Activated naive CD8-positive, alpha-beta T cell (primary cell): ENCODE results near the gene CYTH4.
"Not testable (repeated sequence)": the region's sequence is repeated elsewhere in the genome, so short reads cannot be mapped to it uniquely, and the experiment has no call there.

Experiments
- H3K27ac Mint-ChIP-seq: one replicate; pipeline ENCODE4 v1.8.0; 2021; ENCODE audit warnings: mixed read lengths
- H3K27me3 Mint-ChIP-seq: one replicate; pipeline ENCODE4 v1.8.0; 2021; ENCODE audit warnings: mixed read lengths
- H3K36me3 Mint-ChIP-seq: one replicate; pipeline ENCODE4 v1.8.0; 2021; ENCODE audit warnings: mixed read lengths
- H3K4me1 Mint-ChIP-seq: one replicate; pipeline ENCODE4 v1.8.0; 2021; ENCODE audit warnings: low read depth, mixed read lengths
- H3K4me3 Mint-ChIP-seq: one replicate; pipeline ENCODE4 v1.8.0; 2021; ENCODE audit warnings: mild to moderate bottlenecking, mixed read lengths
- H3K9me3 Mint-ChIP-seq: one replicate; pipeline ENCODE4 v1.8.0; 2021; ENCODE audit warnings: low read depth, mixed read lengths

The CYTH4 gene

DNA sequence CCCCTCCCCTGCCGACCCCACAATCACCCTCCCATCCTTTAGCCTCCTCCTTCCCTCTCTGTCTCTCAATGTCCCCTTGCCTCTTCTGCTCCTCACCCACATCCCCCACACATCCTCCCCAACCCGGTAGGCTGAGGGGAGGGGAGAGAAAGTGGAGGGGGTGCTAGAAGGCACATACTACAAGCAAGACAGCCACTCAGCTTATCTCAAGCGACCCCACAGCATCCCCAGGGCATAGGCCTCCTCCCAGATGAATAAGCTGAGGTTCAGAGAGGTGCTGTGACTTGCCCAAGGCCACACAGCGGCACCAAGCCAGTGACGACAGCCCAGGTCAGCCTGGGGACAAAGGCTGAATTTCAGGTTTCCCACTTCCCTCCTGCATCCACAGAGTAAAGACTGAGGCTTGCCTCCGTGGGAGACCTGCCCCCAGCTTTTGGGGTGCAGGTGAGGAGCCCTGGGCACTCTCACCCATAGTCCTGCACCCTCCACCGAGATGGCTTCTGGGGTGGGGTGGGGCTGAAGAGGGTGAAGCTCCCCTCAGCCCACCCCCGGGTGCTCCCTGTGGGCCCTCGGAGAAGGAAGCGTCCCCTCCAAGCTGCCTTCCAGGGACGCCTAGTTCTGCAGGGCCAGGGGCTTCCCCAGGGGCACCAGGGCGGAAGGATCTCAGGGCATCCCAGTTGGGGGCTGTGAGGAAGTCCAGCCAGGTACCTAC, 38.8 kb upstream of the CYTH4 start:
- Mint-ChIP-seq H3K27me3 (no peaks in the 10 kb centered on the region), H3K27ac (peak overlapping the region; percentile 96), H3K9me3 (no peaks in the 10 kb centered on the region), H3K4me1 (peaks cover 52% of the 10 kb centered on the region), H3K4me3 (peak overlapping the region; percentile 97), H3K36me3 (peaks cover 12% of the 10 kb centered on the region)

DNA sequence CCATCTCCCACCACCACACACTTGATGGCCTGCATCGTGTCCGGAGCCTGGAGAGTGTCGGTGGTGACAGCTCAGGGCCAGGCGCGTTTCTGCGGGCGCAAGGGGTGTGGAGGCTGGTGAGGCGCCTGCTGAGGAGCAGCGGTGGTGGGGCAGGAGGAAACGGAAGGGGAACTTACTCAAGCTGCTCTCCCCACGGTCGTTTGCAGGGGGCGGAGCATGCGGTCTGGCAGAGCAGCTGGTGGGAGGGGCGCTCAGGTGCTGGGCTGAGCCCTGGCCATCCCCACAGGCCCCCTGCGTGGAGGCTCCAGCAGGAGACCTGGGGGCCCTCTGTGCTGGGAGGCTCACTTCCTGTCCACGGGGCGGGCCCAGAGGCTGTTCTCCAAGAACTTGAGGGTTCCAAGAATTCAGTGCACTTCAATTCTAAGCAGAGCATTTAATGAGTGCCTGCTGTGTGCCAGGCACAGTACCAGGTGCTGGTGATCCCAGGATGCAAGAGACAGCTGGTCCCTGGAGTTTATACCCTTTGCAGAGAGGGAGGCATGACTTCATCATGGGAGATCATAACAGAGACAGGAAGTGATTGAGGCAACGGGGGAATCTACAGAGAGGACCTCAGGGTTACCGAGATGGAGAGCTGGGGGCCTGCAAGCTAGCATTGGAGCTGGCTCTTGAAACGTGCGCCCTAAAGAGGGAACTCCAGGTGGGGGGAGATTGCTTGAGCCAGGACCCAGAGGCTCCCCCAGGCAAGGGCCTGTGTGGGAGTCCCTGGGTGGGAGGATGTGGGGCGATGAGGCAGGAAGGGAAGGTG, 38.0 kb upstream of the CYTH4 start, which contains the start of gene RAC2:
Gene RAC2, minus strand, starts transcription at position 156 of the 808 bp plus-strand sequence. Its CDS starts 121 bp downstream, at position 35.
- Mint-ChIP-seq H3K36me3 (peaks cover 12% of the 10 kb centered on the region), H3K9me3 (no peaks in the 10 kb centered on the region), H3K27me3 (no peaks in the 10 kb centered on the region), H3K4me1 (peaks cover 45% of the 10 kb centered on the region), H3K4me3 (peak within 1 kb of the TSS; percentile 97), H3K27ac (peak within 1 kb of the TSS; percentile 96)

DNA sequence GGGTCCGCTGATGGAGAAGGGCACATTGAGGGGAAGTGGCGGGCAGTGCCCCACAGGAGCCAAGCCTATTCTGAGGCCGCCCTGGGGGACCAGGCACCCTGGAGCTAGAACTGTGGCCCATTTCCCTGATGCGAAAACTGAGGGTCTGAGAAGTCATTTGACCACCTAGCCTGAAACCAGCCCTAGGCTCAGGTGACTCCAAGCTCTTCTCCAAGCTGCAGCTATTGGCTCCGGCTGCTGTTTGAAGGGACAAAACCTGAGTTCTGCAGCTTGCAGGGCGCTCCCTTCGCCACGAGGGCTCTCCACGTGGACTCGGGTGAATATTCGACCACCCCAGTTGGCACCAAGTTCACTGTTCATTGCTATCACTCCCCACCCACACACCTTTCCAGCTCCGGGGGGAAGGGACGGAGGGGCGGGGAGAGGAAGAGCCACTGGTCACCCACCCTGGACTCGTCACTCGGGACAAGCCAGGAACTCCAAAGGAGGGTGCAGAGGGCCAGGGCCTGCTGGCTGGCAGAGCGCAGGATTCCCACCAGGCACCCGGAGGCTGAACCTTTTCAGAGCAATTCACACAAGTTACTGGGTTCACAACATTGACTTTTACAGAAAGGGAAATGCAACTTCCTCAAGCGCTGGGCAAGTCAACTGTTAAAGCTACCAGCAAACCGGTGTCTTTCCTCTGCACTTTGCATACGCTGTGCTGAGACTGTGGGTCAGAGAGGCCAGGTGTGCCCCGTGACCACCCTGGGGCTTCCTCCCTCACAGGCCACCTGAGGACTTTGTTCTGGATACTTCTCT, 37.2 kb upstream of the CYTH4 start:
- no peaks in the 10 kb centered on the region for H3K9me3 Mint-ChIP-seq
- H3K27me3 Mint-ChIP-seq = no peaks in the 10 kb centered on the region
- peaks cover 38% of the 10 kb centered on the region for H3K4me1 Mint-ChIP-seq

DNA sequence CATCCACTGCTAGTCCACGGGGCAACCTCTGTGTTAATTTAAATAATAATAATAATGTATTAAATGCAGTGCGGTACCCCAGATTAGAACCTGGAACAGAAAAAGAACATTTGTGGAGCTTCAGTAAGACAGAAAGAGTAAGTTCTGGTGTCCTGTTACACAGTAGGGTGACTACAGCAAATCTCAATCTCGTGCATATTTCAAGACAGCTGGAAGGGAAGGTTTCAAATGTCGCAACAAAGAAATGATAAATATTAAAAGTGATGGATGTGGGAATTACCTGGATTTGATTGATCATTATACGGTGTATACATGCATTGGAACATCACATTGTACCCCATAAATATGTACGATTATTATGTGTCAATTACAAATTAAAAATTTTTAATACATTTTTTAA, 36.6 kb upstream of the CYTH4 start:
- H3K27ac Mint-ChIP-seq = peak overlapping the region; percentile 96
- no peak overlapping the region for H3K4me3 Mint-ChIP-seq

More for the DNA sequence above, 37.2 kb upstream of the CYTH4 start:
- Mint-ChIP-seq H3K27ac (peak overlapping the region; percentile 96), H3K4me3 (peak overlapping the region; percentile 97), H3K36me3 (peaks cover 11% of the 10 kb centered on the region)

DNA sequence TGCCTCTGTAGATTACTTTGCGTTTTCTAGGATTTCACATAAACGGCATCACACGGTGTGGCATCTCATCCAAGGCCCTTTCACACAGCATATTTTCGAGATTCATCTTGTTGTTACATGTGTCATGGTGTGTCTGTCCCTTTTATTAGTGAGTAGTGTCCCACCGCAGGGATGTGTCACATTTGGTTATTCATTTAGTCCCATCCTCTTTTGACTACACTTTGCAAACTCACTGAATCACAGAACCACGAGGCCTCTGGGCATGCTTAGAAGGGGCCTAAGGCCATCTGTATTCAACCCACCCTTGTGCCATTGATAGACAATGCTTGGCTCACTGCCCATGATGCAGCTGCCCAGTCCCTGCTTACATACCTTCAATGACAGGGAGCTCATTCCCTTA, 34.1 kb upstream of the CYTH4 start:
- no peak overlapping the region for H3K27ac Mint-ChIP-seq
- H3K27me3 Mint-ChIP-seq = no peaks in the 10 kb centered on the region
- H3K4me3 Mint-ChIP-seq = no peak overlapping the region
- no peaks in the 10 kb centered on the region for H3K36me3 Mint-ChIP-seq
- peaks cover 14% of the 10 kb centered on the region for H3K4me1 Mint-ChIP-seq
- no peaks in the 10 kb centered on the region for H3K9me3 Mint-ChIP-seq

More for the DNA sequence above, 36.6 kb upstream of the CYTH4 start:
- Mint-ChIP-seq H3K4me1 (peaks cover 32% of the 10 kb centered on the region), H3K27me3 (no peaks in the 10 kb centered on the region), H3K9me3 (no peaks in the 10 kb centered on the region), H3K36me3 (peaks cover 6% of the 10 kb centered on the region)

DNA sequence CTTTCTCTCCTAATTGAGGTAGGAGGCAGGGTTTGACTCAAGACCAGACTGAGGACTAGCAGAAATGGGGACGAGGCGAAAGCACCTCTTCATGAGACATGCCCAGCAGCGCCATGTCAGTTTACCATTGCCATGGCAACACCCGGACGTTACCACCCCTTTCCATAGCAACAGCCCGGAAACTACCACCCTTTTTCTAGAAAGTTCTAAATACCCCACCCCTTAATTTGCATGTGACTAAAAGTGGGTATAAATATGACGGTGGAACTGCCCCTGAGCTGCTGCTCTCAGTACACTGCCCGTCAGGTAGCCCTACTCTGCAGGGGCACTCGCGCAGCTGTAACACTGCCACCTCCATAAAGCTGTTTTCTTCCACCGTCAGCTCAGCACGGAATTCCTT, 32.3 kb upstream of the CYTH4 start:
- Mint-ChIP-seq H3K4me3 (no peak overlapping the region), H3K36me3 (no peaks in the 10 kb centered on the region), H3K9me3 (no peaks in the 10 kb centered on the region), H3K27ac (peak overlapping the region; percentile 28), H3K27me3 (no peaks in the 10 kb centered on the region), H3K4me1 (peaks cover 9% of the 10 kb centered on the region)

DNA sequence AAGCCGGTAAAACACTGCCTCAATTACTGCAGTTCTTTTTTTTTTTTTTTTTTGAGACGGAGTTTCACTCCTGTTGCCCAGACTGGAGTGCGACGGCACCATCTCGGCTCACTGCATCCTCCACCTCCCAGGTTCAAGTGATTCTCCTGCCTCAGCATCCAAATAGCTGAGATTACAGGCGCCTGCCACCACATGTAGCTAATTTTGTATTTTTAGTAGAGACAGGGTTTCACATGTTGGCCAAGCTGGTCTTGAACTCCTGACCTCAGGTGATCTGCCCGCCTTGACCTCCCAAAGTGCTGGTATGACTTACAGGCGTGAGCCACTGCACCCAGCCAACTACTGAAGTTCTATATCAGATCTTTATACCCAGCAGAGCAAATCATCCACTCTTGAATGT, 30.5 kb upstream of the CYTH4 start:
- not testable (repeated sequence) for H3K4me1 Mint-ChIP-seq, H3K27ac Mint-ChIP-seq, H3K4me3 Mint-ChIP-seq, H3K36me3 Mint-ChIP-seq, H3K27me3 Mint-ChIP-seq, H3K9me3 Mint-ChIP-seq

DNA sequence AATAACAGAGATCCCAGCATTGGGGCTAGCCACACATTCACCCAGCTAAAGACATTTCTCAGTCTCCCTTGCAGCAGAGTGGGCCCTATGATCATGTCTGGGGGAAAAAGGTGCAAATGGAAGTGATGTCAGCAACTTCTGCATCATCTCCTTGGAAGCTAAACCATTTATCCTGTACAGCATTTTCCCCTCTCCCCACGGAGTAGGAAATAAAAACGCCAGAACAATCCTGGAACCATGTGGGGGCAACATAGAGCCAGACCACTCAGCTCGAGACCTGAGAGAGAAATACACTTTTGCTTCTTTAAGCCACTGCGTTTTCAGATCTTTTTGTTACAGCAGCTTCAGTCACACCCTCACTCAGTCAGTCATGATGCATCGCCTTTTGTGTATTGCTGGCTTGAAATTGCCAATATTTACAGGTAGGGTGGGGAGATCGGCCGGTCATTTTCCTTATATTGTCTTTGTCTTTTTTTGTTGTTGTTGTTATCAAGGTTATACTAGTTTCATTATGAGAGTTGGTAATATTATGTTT, 29.1 kb upstream of the CYTH4 start:
- Mint-ChIP-seq H3K27ac (no peak overlapping the region), H3K27me3 (no peaks in the 10 kb centered on the region), H3K4me3 (no peak overlapping the region)

DNA sequence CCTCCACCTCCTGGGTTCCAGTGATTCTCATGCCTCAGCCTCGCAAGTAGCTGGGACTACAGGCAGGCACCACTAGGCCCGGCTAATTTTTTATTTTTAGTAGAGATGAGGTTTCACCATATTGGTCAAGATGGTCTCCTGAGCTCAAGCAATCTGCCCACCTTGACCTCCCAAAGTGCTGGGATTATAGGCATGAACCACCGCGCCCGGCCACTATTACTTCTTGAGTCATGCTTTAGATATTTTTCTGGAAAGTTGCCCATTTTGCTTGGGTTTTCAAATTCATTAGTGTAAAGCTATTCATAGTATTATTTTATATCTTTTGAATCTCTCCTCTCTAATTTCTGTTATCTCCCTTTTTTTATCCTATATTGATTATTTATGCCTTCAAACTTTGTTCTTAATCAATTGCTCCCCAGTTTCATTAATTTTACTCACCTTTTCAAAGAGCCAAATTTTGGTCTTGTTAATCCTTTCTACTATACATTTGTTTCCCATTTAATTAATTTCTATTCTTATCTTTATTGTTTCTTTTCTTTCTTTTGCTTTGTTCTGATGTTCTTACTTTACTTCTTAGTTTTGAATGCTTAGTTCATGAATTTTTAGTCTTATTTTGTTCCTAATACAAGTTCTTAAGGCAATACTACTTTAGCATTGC, 28.0 kb upstream of the CYTH4 start:
- H3K36me3 Mint-ChIP-seq = no peaks in the 10 kb centered on the region

More for the DNA sequence above, 29.1 kb upstream of the CYTH4 start:
- H3K9me3 Mint-ChIP-seq = no peaks in the 10 kb centered on the region
- H3K4me1 Mint-ChIP-seq = peaks cover 13% of the 10 kb centered on the region
- no peaks in the 10 kb centered on the region for H3K36me3 Mint-ChIP-seq

DNA sequence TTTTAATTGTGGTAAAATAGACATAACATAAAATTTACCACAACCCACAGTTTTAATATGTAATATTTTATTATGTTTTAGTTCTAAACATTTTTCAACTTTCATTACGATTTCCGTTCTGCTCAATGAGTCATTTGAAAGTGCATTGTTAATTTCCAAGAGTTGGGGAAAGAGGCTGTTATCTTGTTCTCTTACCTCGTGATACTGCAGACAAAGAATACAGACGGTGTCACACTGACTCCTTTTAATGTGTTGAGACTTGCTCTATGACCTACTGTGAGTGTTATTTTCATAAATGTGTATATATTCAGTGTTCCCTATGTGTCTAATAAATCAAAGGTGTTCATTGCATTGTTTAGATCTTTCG, 27.5 kb upstream of the CYTH4 start:
- H3K4me3 Mint-ChIP-seq = no peak overlapping the region
- H3K4me1 Mint-ChIP-seq = peaks cover 23% of the 10 kb centered on the region
- H3K9me3 Mint-ChIP-seq = no peaks in the 10 kb centered on the region
- H3K27me3 Mint-ChIP-seq = no peaks in the 10 kb centered on the region
- no peaks in the 10 kb centered on the region for H3K36me3 Mint-ChIP-seq
- H3K27ac Mint-ChIP-seq = no peak overlapping the region

More for the DNA sequence above, 28.0 kb upstream of the CYTH4 start:
- no peak overlapping the region for H3K4me3 Mint-ChIP-seq
- no peaks in the 10 kb centered on the region for H3K9me3 Mint-ChIP-seq
- peaks cover 17% of the 10 kb centered on the region for H3K4me1 Mint-ChIP-seq
- H3K27ac Mint-ChIP-seq = no peak overlapping the region
- H3K27me3 Mint-ChIP-seq = no peaks in the 10 kb centered on the region

DNA sequence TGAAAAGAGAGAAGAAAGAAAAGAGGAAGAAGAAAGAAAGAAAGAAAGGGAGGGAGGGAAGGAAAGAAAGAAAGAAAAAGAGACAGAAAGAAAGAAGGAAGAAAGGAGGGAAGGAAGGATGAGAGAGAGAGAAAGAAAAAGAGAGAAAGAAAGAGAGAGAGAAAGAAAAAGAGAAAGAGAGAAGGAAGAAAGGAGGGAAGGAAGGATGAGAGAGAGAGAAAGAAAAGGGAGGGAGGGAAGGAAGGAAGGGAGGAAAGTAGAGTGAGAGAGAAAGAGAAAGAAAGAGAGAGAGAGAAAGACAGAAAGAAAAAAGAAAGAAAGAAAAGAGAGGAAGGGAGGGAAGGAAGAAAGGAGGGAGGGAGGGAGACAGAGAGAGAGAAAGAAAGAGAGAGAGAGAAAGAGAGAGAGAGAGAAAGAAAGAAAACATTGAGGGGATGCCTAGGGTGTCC, 26.7 kb upstream of the CYTH4 start:
- Mint-ChIP-seq H3K27me3 (no peaks in the 10 kb centered on the region), H3K4me3 (no peak overlapping the region), H3K4me1 (peaks cover 27% of the 10 kb centered on the region), H3K27ac (no peak overlapping the region), H3K9me3 (no peaks in the 10 kb centered on the region), H3K36me3 (no peaks in the 10 kb centered on the region)

DNA sequence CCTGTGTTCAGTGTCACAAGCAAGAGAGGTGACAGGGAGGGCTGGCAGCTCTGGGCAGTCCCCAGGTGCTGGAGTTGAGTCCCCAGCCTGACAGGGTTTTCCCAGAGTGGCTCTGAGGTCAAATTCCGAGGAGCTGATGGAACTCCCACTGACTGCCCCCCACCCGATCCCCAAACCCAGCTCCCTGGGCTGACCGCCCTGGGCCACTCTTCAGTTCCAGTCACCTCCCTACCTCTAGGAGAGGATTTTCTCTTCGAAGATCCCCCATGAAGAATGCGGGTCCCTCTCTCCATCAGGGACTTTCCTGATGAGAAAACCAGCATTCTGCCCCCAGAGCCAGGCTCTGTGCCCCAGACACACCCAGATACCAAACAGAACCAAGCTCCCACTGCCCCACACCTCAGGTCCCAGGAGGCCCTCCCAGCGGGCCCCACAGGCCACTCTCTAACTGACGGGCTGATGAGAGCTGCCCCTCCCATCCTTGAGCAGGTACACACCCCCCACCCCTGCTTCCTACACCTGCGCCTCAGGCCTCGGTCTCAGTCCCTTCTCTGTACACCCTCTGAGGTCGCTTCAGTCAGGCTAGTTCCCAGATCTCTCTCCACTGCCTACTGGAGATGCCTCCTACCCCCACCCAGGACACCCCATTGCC, 26.1 kb upstream of the CYTH4 start:
- H3K4me1 Mint-ChIP-seq = peaks cover 33% of the 10 kb centered on the region
- H3K27me3 Mint-ChIP-seq = no peaks in the 10 kb centered on the region
- H3K27ac Mint-ChIP-seq = no peak overlapping the region
- H3K36me3 Mint-ChIP-seq = no peaks in the 10 kb centered on the region
- H3K9me3 Mint-ChIP-seq = no peaks in the 10 kb centered on the region
- no peak overlapping the region for H3K4me3 Mint-ChIP-seq

DNA sequence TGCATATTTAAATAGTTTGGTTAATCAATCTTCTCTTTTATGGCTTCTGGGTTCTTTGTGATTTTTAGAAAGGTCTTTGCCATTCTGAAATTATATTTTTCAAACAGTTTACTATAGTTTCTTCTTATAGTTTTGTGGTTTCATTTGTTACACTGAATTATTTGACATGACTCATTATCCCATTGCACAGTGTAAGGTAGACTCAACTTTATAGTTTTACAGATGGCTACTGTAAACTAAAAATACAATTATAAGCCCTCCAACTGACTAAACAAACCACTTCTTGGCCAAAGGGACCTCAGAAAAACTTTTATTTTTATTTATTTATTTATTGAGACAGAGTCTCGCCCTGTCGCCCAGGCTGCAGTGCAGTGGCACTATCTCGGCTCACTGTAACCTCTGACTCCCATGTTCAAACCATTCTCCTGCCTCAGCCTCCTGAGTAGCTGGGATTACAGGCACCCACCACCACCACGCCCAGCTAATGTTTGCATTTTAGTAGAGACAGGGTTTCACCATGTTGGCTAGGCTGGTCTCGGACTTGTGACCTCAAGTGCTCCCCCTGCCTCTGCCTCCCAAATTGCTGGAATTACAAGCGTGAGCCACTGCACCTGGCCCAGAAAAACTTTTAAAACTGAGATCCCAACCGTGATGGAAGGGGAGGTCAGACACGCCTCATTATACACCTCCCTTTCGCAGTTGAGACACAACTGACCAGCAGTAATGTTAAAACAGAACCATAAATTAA, 24.1 kb upstream of the CYTH4 start:
- Mint-ChIP-seq H3K4me3 (no peak overlapping the region), H3K27me3 (no peaks in the 10 kb centered on the region), H3K27ac (no peak overlapping the region), H3K9me3 (no peaks in the 10 kb centered on the region), H3K36me3 (no peaks in the 10 kb centered on the region), H3K4me1 (peaks cover 35% of the 10 kb centered on the region)
